ENCODE results near the gene B3GALT6. TPM values are rescaled to one million over a fixed set of nuclear protein-coding genes. Genes with fewer than 3 reads are reported as not detected.

Gene B3GALT6
- total RNA-seq, 1 donor from 2014 or later = 43.2 TPM

- no peaks in the 10 kb centered on the region for H3K4me1 Mint-ChIP-seq (ENCODE audit: unreplicated experiment)
- no peak for TF ChIP-seq CTCF (IDR thresholded peaks at IDR 0.05; ENCODE audit: unreplicated experiment)
- no peak for DNase-seq (ENCODE audit: low spot score)
- H3K27ac Mint-ChIP-seq (ENCODE audit: unreplicated experiment) = no peak overlapping the region
- peaks cover 22% of the 10 kb centered on the region for H3K36me3 Mint-ChIP-seq (ENCODE audit: low read depth, unreplicated experiment)
- H3K9me3 Mint-ChIP-seq (ENCODE audit: unreplicated experiment) = no peaks in the 10 kb centered on the region
- H3K4me3 Mint-ChIP-seq (ENCODE audit: unreplicated experiment) = no peak overlapping the region
- H3K27me3 Mint-ChIP-seq (ENCODE audit: unreplicated experiment) = peaks cover 10% of the 10 kb centered on the region
Observed at GRCh38 chr1:1250786-1251284, 18.8 kb downstream of the B3GALT6 start.

GRCh38 chr1:1253314-1253713 lies 21.3 kb downstream of the B3GALT6 start:
- H3K27ac Mint-ChIP-seq (ENCODE audit: unreplicated experiment) = no peak overlapping the region
- peak overlapping the region; percentile 65 for H3K4me3 Mint-ChIP-seq (ENCODE audit: unreplicated experiment)
- H3K27me3 Mint-ChIP-seq (ENCODE audit: unreplicated experiment) = peaks cover 13% of the 10 kb centered on the region
- no peaks in the 10 kb centered on the region for H3K4me1 Mint-ChIP-seq (ENCODE audit: unreplicated experiment)
- DNase-seq (ENCODE audit: low spot score) = no peak
- no peaks in the 10 kb centered on the region for H3K9me3 Mint-ChIP-seq (ENCODE audit: unreplicated experiment)
- peaks cover 32% of the 10 kb centered on the region for H3K36me3 Mint-ChIP-seq (ENCODE audit: low read depth, unreplicated experiment)
- no peak for TF ChIP-seq CTCF (IDR thresholded peaks at IDR 0.05; ENCODE audit: unreplicated experiment)

- H3K4me1 Mint-ChIP-seq (ENCODE audit: unreplicated experiment) = no peaks in the 10 kb centered on the region
- TF ChIP-seq CTCF (IDR thresholded peaks at IDR 0.05; ENCODE audit: unreplicated experiment) = no peak
- H3K4me3 Mint-ChIP-seq (ENCODE audit: unreplicated experiment) = peak overlapping the region; percentile 65
- H3K27me3 Mint-ChIP-seq (ENCODE audit: unreplicated experiment) = peaks cover 13% of the 10 kb centered on the region
- H3K27ac Mint-ChIP-seq (ENCODE audit: unreplicated experiment) = no peak overlapping the region
- no peaks in the 10 kb centered on the region for H3K9me3 Mint-ChIP-seq (ENCODE audit: unreplicated experiment)
- DNase-seq (ENCODE audit: low spot score) = no peak
- H3K36me3 Mint-ChIP-seq (ENCODE audit: low read depth, unreplicated experiment) = peaks cover 32% of the 10 kb centered on the region
Observed at GRCh38 chr1:1253972-1254666, 22.1 kb downstream of the B3GALT6 start.

- no peak for DNase-seq (ENCODE audit: low spot score)
- Mint-ChIP-seq H3K4me3 (ENCODE audit: unreplicated experiment) (no peak overlapping the region), H3K27ac (ENCODE audit: unreplicated experiment) (no peak overlapping the region), H3K9me3 (ENCODE audit: unreplicated experiment) (no peaks in the 10 kb centered on the region), H3K36me3 (ENCODE audit: low read depth, unreplicated experiment) (peaks cover 36% of the 10 kb centered on the region), H3K4me1 (ENCODE audit: unreplicated experiment) (no peaks in the 10 kb centered on the region), H3K27me3 (ENCODE audit: unreplicated experiment) (peaks cover 13% of the 10 kb centered on the region)
- no peak for TF ChIP-seq CTCF (IDR thresholded peaks at IDR 0.05; ENCODE audit: unreplicated experiment)
Observed at GRCh38 chr1:1254667-1254998, 22.6 kb downstream of the B3GALT6 start.

GRCh38 chr1:1255078-1255477 lies 23.0 kb downstream of the B3GALT6 start:
- H3K27ac Mint-ChIP-seq (ENCODE audit: unreplicated experiment) = no peak overlapping the region

More at GRCh38 chr1:1255078-1255477, 23.0 kb downstream of the B3GALT6 start:
- H3K27me3 Mint-ChIP-seq (ENCODE audit: unreplicated experiment) = peaks cover 15% of the 10 kb centered on the region
- no peaks in the 10 kb centered on the region for H3K9me3 Mint-ChIP-seq (ENCODE audit: unreplicated experiment)
- TF ChIP-seq CTCF (IDR thresholded peaks at IDR 0.05; ENCODE audit: unreplicated experiment) = no peak
- H3K4me3 Mint-ChIP-seq (ENCODE audit: unreplicated experiment) = no peak overlapping the region
- no peak for DNase-seq (ENCODE audit: low spot score)
- H3K36me3 Mint-ChIP-seq (ENCODE audit: low read depth, unreplicated experiment) = peaks cover 41% of the 10 kb centered on the region
- H3K4me1 Mint-ChIP-seq (ENCODE audit: unreplicated experiment) = no peaks in the 10 kb centered on the region

All from endothelial cell (in vitro differentiated cells).